Measurements from ENCODE around the gene SERPINA5. TPM values are rescaled to one million over a fixed set of nuclear protein-coding genes. Genes with fewer than 3 reads are reported as not detected.

SERPINA5 gene
- total and polyA plus RNA-seq, 2 of the 13 experiments (the other 11 are each of a cell fraction or from before 2014, with no cell fraction given), result 449 to 498 TPM

GRCh38 chr14:94572637-94573303 is 8.5 kb upstream of the SERPINA5 start (continued):
- TF ChIP-seq ZNF414 (CRISPR knock-in tag; IDR thresholded peaks at IDR 0.05), result peak; percentile 26; the same call in 1 of the 2 replicates
- no peak for TF ChIP-seq ZNF382 (CRISPR knock-in tag; IDR thresholded peaks at IDR 0.05; ENCODE audit: borderline replicate concordance)
- no peak for TF ChIP-seq EHMT2 (IDR thresholded peaks at IDR 0.05; ENCODE audit: borderline replicate concordance, low read depth, low read length)
- no peak for TF ChIP-seq KDM1A (CRISPR knock-in tag; IDR thresholded peaks at IDR 0.05)
- TF ChIP-seq POGK (CRISPR knock-in tag; conservative IDR thresholded peaks at IDR 0.05), result peak; percentile 55; the same call in 1 of the 2 replicates
- no peak for TF ChIP-seq ZBTB33 (CRISPR knock-in tag; IDR thresholded peaks at IDR 0.05)
- no peak for TF ChIP-seq ZNF432 (CRISPR knock-in tag; IDR thresholded peaks at IDR 0.05; ENCODE audit: borderline replicate concordance)
- TF ChIP-seq ZNF44 (CRISPR knock-in tag; IDR thresholded peaks at IDR 0.05), result no peak
- no peak for TF ChIP-seq BCLAF1 (IDR thresholded peaks at IDR 0.05)
- no peak for TF ChIP-seq ZBTB8A (CRISPR knock-in tag; IDR thresholded peaks at IDR 0.05; ENCODE audit: borderline replicate concordance, low read depth)
- no peak for TF ChIP-seq THAP7 (CRISPR knock-in tag; IDR thresholded peaks at IDR 0.05)
- no peak for TF ChIP-seq ZNF598 (CRISPR knock-in tag; IDR thresholded peaks at IDR 0.05; ENCODE audit: borderline replicate concordance)
- no peak for TF ChIP-seq ZBTB44 (CRISPR knock-in tag; IDR thresholded peaks at IDR 0.05)
